Upper lobe of right lung (tissue), 1 donor: Measurements from ENCODE around the gene GOLGA1. TPM values are rescaled to one million over a fixed set of nuclear protein-coding genes. Genes with fewer than 3 reads are reported as not detected.

Source experiments
- ATAC-seq: fragments of 200-7000 bp; cut with Tn5 transposase; one replicate; pipeline ENCODE4 v1.9.1; 2020; ENCODE audit warnings: mild to moderate bottlenecking, moderate library complexity
- DNase-seq: peaks from one replicate; pipeline ENCODE4 v3.0.0-alpha.2; 2020
- H3K27ac ChIP-seq: fragments of 200-600 bp; one replicate; pipeline ENCODE4 v1.8.0; 2022
- H3K27me3 ChIP-seq: fragments of 200-600 bp; one replicate; pipeline ENCODE4 v1.8.0; 2022; ENCODE audit warnings: mild to moderate bottlenecking
- H3K36me3 ChIP-seq: fragments of 200-600 bp; one replicate; pipeline ENCODE4 v1.8.0; 2022
- H3K4me1 ChIP-seq: fragments of 200-600 bp; one replicate; pipeline ENCODE4 v1.8.0; 2022
- H3K4me3 ChIP-seq: fragments of 200-600 bp; one replicate; pipeline ENCODE4 v1.8.0; 2022; ENCODE audit warnings: mild to moderate bottlenecking
- H3K9me3 ChIP-seq: fragments of 200-600 bp; one replicate; pipeline ENCODE4 v1.8.0; 2022
- CTCF ChIP-seq: fragments of 200-600 bp; IDR thresholded peaks from one replicate; pipeline ENCODE4 v1.8.0; 2022; ENCODE audit warnings: antibody characterized with exemption
- intact Hi-C: fragments of 100-400 bp; cut with DNase I; formaldehyde crosslinking; loops from one replicate; pipeline ENCODE4 v1.11.0; 2022
- total RNA-seq: library from RNA; stranded (reverse); fragmentation: NEBNext Ultra II Directional; extraction: Animal tissue kit (Norgen Biotek cat#: 25700); gene quantifications from one replicate; pipeline ENCODE4 v1.2.1, GENCODE V29; 2021
- donor health status: DM: no; HTN: yes; CAD: no; lungs with severe emphysema.

Gene GOLGA1
- total RNA-seq, 1 donor from 2014 or later: 17.9 TPM

- H3K36me3 ChIP-seq: peaks cover 92% of the 10 kb centered on the region
Measured at GRCh38 chr9:124877021-124877782, 63.7 kb downstream of the GOLGA1 start.

GRCh38 chr9:124875501-124875900, 65.4 kb downstream of the GOLGA1 start:
- DNase-seq (no peak), ATAC-seq (no peak)
- H3K9me3 ChIP-seq: no peaks in the 10 kb centered on the region

More at GRCh38 chr9:124877021-124877782, 63.7 kb downstream of the GOLGA1 start:
- Histone ChIP-seq H3K4me1 (peaks cover 21% of the 10 kb centered on the region), H3K27ac (no peak overlapping the region), H3K9me3 (no peaks in the 10 kb centered on the region), H3K4me3 (no peak overlapping the region), H3K27me3 (no peaks in the 10 kb centered on the region)
- ATAC-seq (no peak), DNase-seq (no peak)
- no peak for TF ChIP-seq CTCF
- intact Hi-C loops: no loop called here

DNA sequence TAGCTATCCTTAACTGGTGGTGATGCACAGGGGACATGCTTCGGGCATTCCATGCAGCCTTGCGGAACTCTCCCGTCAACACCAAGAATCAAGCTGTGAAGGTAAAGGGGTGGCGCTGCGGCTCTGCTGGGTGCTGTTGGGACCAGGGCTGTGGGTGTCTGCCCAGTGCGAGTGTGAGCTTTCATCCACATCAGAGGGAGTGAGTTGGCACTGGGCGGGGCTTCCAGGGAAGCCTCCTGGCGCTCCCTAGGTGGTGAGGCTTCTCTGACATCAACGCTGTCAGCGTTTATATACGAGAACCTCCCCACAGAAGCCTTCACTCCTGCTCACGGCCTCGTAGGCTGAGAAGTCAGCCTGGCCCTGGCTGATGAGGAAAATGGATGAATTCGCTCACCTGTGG, 67.2 kb downstream of the GOLGA1 start:
- H3K27me3 ChIP-seq: no peaks in the 10 kb centered on the region
- peaks cover 39% of the 10 kb centered on the region for H3K4me1 ChIP-seq
- H3K27ac ChIP-seq: peak overlapping the region; percentile 60
- TF ChIP-seq CTCF: no peak
- peaks cover 56% of the 10 kb centered on the region for H3K36me3 ChIP-seq
- DNase-seq (no peak), ATAC-seq (no peak)
- intact Hi-C loops: no loop called here
- no peaks in the 10 kb centered on the region for H3K9me3 ChIP-seq
- H3K4me3 ChIP-seq: no peak overlapping the region

More at GRCh38 chr9:124875501-124875900, 65.4 kb downstream of the GOLGA1 start:
- no peak overlapping the region for H3K27ac ChIP-seq
- H3K36me3 ChIP-seq: peaks cover 75% of the 10 kb centered on the region
- no peaks in the 10 kb centered on the region for H3K27me3 ChIP-seq
- no peak overlapping the region for H3K4me3 ChIP-seq
- TF ChIP-seq CTCF: no peak
- intact Hi-C loops: no loop called here
- peaks cover 36% of the 10 kb centered on the region for H3K4me1 ChIP-seq

- TF ChIP-seq CTCF: no peak
- H3K9me3 ChIP-seq: no peaks in the 10 kb centered on the region
- H3K27ac ChIP-seq: no peak overlapping the region
- H3K4me3 ChIP-seq: peak overlapping the region; percentile 80
- no peaks in the 10 kb centered on the region for H3K27me3 ChIP-seq
- no peak for DNase-seq
- H3K36me3 ChIP-seq: peaks cover 31% of the 10 kb centered on the region
- ATAC-seq: no peak
- H3K4me1 ChIP-seq: peaks cover 45% of the 10 kb centered on the region
- intact Hi-C loops: no loop called here
Measured at GRCh38 chr9:124871156-124871561, 69.7 kb downstream of the GOLGA1 start.

- Histone ChIP-seq H3K27me3 (no peaks in the 10 kb centered on the region), H3K36me3 (peaks cover 27% of the 10 kb centered on the region), H3K27ac (peak overlapping the region; percentile 94), H3K9me3 (no peaks in the 10 kb centered on the region), H3K4me1 (peaks cover 45% of the 10 kb centered on the region), H3K4me3 (peak overlapping the region; percentile 80)
- ATAC-seq (no peak), DNase-seq (no peak)
- no peak for TF ChIP-seq CTCF
- intact Hi-C loops: no loop called here
Measured at GRCh38 chr9:124870723-124871122, 70.2 kb downstream of the GOLGA1 start.
